ENCODE data around the gene SYNE2. TPM values are rescaled to one million over a fixed set of nuclear protein-coding genes. Genes with fewer than 3 reads are reported as not detected.

SYNE2 gene
- total and polyA plus RNA-seq, 2 of the 8 experiments (the other 6 are each of a cell fraction or from before 2014, with no cell fraction given): 32.6 to 46.1 TPM

GRCh38 chr14:64247195-64247594 lies 394.4 kb downstream of the SYNE2 start (continued):
- TF ChIP-seq SRF (IDR thresholded peaks at IDR 0.05; ENCODE audit: low read depth, low read length) (no peak), CEBPB (IDR thresholded peaks at IDR 0.05; ENCODE audit: low read depth, low read length) (no peak), KDM5A (IDR thresholded peaks at IDR 0.05; ENCODE audit: low read length) (no peak), GTF2F1 (IDR thresholded peaks at IDR 0.05; ENCODE audit: borderline replicate concordance, low read depth, low read length) (no peak), TEAD4 (IDR thresholded peaks at IDR 0.05; ENCODE audit: low read depth, low read length) (no peak), SIX5 (IDR thresholded peaks at IDR 0.05; ENCODE audit: low read depth, low read length) (no peak)

Data from H1 (cell line).